IMR-90 (cell line): ENCODE results near the gene NACA. TPM values are rescaled to one million over a fixed set of nuclear protein-coding genes. Genes with fewer than 3 reads are reported as not detected.

Experiments used
- CHD1 ChIP-seq: IDR thresholded peaks from 2 replicates; pipeline ENCODE4 v1.6.1; 2012; ENCODE audit warnings: low read depth, low read length, improper control_type of control experiment
- MAFK ChIP-seq: IDR thresholded peaks from 2 replicates; pipeline ENCODE4 v1.6.1; 2012; ENCODE audit warnings: low read depth, low read length, improper control_type of control experiment
- USF2 ChIP-seq: fragments of 150-350 bp; IDR thresholded peaks from 2 replicates; pipeline ENCODE4 v1.6.1; 2017; ENCODE audit warnings: mild to moderate bottlenecking, antibody characterized with exemption, low read length, low read depth
- polyA plus RNA-seq, 3 experiments: library from polyadenylated mRNA; depleted of rRNA; stranded (reverse); fragments of >200 nt; gene quantifications; 2 replicates each; pipeline ENCODE4 v1.2.3, GENCODE V29; 2012; ENCODE audit warnings: low replicate concordance in 1 of 3
- total RNA-seq: library from RNA; depleted of rRNA; stranded (reverse); fragments of >200 nt; gene quantifications from 2 replicates; pipeline ENCODE4 v1.2.3, GENCODE V29; 2012

NACA gene
- total and polyA plus RNA-seq, 2 of the 4 experiments (the other 2 are of a cell fraction): 662 to 1,223 TPM

- 0 out of 2 replicates have a peak, but pooled peaks have one; percentile 32 for TF ChIP-seq USF2
- no peak for TF ChIP-seq CHD1
- TF ChIP-seq MAFK: peak; percentile 58; the same call in 1 of the 2 replicates
These were observed 36.8 kb downstream of the NACA start, which contains the start of gene PTGES3 (continued) for GRCh38 chr12:56688129-56688845.
